Measurements from ENCODE around the gene OSBPL2. TPM values are rescaled to one million over a fixed set of nuclear protein-coding genes. Genes with fewer than 3 reads are reported as not detected.

OSBPL2 gene
- total and polyA plus RNA-seq, 2 experiments from 2014 or later, result 16.6 to 31.2 TPM

GRCh38 chr20:62289898-62290297, 51.6 kb downstream of the OSBPL2 start:
- Mint-ChIP-seq H3K4me3 (no peak overlapping the region), H3K36me3 (ENCODE audit: low read depth) (peaks cover 26% of the 10 kb centered on the region), H3K4me1 (no peaks in the 10 kb centered on the region), H3K27me3 (ENCODE audit: insufficient read depth, low read depth, poor library complexity) (peaks cover 11% of the 10 kb centered on the region), H3K27ac (no peak overlapping the region), H3K9me3 (no peaks in the 10 kb centered on the region)
- no peaks in the 10 kb centered on the region for H3K36me3 ChIP-seq (ENCODE audit: insufficient read depth)
- ATAC-seq, result no peak
- no peaks in the 10 kb centered on the region for H3K27me3 ChIP-seq (ENCODE audit: insufficient read depth)
- no peaks in the 10 kb centered on the region for H3K9me2 ChIP-seq (ENCODE audit: insufficient read depth)
- no peak overlapping the region for H2AFZ ChIP-seq
- TF ChIP-seq, protein P1, sequence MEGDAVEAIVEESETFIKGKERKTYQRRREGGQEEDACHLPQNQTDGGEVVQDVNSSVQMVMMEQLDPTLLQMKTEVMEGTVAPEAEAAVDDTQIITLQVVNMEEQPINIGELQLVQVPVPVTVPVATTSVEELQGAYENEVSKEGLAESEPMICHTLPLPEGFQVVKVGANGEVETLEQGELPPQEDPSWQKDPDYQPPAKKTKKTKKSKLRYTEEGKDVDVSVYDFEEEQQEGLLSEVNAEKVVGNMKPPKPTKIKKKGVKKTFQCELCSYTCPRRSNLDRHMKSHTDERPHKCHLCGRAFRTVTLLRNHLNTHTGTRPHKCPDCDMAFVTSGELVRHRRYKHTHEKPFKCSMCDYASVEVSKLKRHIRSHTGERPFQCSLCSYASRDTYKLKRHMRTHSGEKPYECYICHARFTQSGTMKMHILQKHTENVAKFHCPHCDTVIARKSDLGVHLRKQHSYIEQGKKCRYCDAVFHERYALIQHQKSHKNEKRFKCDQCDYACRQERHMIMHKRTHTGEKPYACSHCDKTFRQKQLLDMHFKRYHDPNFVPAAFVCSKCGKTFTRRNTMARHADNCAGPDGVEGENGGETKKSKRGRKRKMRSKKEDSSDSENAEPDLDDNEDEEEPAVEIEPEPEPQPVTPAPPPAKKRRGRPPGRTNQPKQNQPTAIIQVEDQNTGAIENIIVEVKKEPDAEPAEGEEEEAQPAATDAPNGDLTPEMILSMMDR (conservative IDR thresholded peaks at IDR 0.05; ENCODE audit: low read depth in 2 of 2), result no peak
- TF ChIP-seq NANOG (IDR thresholded peaks at IDR 0.05; ENCODE audit: borderline replicate concordance), result no peak
- no peak for TF ChIP-seq ETS1 (IDR thresholded peaks at IDR 0.05)
- H3K4me3 ChIP-seq, result no peak overlapping the region
- no peaks in the 10 kb centered on the region for H3K4me1 ChIP-seq (ENCODE audit: insufficient read depth)
- H3F3A ChIP-seq (replicated peaks; ENCODE audit: low read depth), result 0 out of 2 replicates have a peak, but pooled peaks cover 7% of the 10 kb centered on the region
- H3K27ac ChIP-seq (ENCODE audit: low read depth), result no peak overlapping the region
- H3K79me2 ChIP-seq (replicated peaks; ENCODE audit: insufficient read depth), result no peaks in the 10 kb centered on the region
- H3K4me2 ChIP-seq, result no peak overlapping the region
- H4K20me1 ChIP-seq (replicated peaks; ENCODE audit: insufficient read depth), result no peaks in the 10 kb centered on the region
- no peak for DNase-seq (ENCODE audit: low spot score)

DNA sequence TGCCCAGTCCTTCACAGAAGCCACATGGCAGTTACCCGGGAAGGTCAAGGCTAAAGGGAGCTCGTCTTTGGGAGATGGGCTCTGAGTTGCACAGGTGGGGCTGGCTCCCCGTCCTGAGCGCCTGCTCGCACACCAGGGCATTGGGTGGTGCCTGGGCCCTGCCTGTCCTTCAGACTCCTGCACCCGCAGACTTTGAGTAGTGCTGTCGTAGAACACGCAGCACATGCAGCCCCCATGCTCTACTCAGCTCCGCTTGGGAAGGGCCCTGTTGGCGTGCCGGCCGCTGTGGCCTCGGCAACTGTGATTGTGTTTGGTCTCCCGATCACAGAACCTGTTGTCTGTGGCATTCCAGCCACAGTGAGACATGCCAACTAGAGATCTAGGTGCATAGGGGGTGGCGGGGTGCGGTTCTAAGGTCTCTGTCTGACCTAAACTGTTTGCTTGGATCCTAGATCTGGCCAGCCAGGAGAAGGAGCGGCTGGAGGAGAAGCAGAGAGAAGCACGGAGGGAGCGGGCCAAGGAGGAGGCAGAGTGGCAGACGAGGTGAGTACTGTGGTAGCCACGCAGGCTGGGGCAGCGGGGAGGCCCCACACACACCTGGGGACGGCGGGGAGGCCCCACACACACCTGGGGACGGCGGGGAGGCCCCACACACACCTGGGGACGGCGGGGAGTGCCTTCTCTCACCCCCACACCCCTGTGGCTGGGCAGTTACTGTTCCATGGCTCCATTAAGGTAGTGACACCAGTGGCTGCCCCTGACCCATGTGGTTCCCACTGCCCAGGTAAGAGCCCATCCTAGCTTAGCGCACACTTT, 53.1 kb downstream of the OSBPL2 start:
- Histone ChIP-seq H2AFZ (no peak overlapping the region), H3K9me2 (ENCODE audit: insufficient read depth) (no peaks in the 10 kb centered on the region), H3K4me3 (no peak overlapping the region), H3F3A (replicated peaks; ENCODE audit: low read depth) (0 out of 2 replicates have a peak, but pooled peaks cover 3% of the 10 kb centered on the region), H3K27me3 (ENCODE audit: insufficient read depth) (no peaks in the 10 kb centered on the region), H3K79me2 (replicated peaks; ENCODE audit: insufficient read depth) (no peaks in the 10 kb centered on the region), H3K27ac (ENCODE audit: low read depth) (no peak overlapping the region), H3K4me2 (no peak overlapping the region), H3K36me3 (ENCODE audit: insufficient read depth) (no peaks in the 10 kb centered on the region), H3K4me1 (ENCODE audit: insufficient read depth) (no peaks in the 10 kb centered on the region), H4K20me1 (replicated peaks; ENCODE audit: insufficient read depth) (no peaks in the 10 kb centered on the region)
- no peak overlapping the region for H3K4me3 Mint-ChIP-seq
- H3K9me3 Mint-ChIP-seq, result no peaks in the 10 kb centered on the region
- no peaks in the 10 kb centered on the region for H3K4me1 Mint-ChIP-seq
- peaks cover 37% of the 10 kb centered on the region for H3K36me3 Mint-ChIP-seq (ENCODE audit: low read depth)
- no peak for ATAC-seq
- peaks cover 11% of the 10 kb centered on the region for H3K27me3 Mint-ChIP-seq (ENCODE audit: insufficient read depth, low read depth, poor library complexity)
- H3K27ac Mint-ChIP-seq, result no peak overlapping the region
- DNase-seq (ENCODE audit: low spot score), result no peak
- no peak for TF ChIP-seq STAT1 (IDR thresholded peaks at IDR 0.05; ENCODE audit: unreplicated experiment)
- no peak for TF ChIP-seq ZNF462 (CRISPR knock-in tag; IDR thresholded peaks at IDR 0.05)
- no peak for TF ChIP-seq ETS1 (IDR thresholded peaks at IDR 0.05)

Measured in GM23338 (cell line).